Measurements from ENCODE around the gene MREG.
A peak's percentile ranks its signal among the peaks of the same experiment; 100 is the strongest.

The MREG gene

GRCh38 chr2:216039918-216040317 is 26.6 kb upstream of the MREG start:
- Histone ChIP-seq H3K27me3 (ENCODE audit: insufficient read depth, low read length, poor library complexity, severe bottlenecking) (no peaks in the 10 kb centered on the region), H3K79me2 (ENCODE audit: insufficient read depth, low read length) (no peaks in the 10 kb centered on the region), H3K36me3 (ENCODE audit: insufficient read depth, low read length) (no peaks in the 10 kb centered on the region), H3K4me3 (ENCODE audit: low read length, poor library complexity, severe bottlenecking) (no peak overlapping the region), H4K20me1 (ENCODE audit: insufficient read depth, low read length, poor library complexity, severe bottlenecking) (no peaks in the 10 kb centered on the region), H3K4me2 (ENCODE audit: low read depth, low read length, poor library complexity, severe bottlenecking) (no peak overlapping the region), H3K9ac (ENCODE audit: low read depth, low read length, poor library complexity, severe bottlenecking) (no peak overlapping the region), H3K4me1 (ENCODE audit: insufficient read depth, low read length, poor library complexity, severe bottlenecking) (no peaks in the 10 kb centered on the region), H3F3A (ENCODE audit: low read depth) (no peaks in the 10 kb centered on the region), H3K9me2 (replicated peaks; ENCODE audit: low read depth, low read length) (no peaks in the 10 kb centered on the region), H2AFZ (ENCODE audit: low read length) (no peak overlapping the region), H3K9me3 (ENCODE audit: insufficient read depth, low read depth, low read length) (no peaks in the 10 kb centered on the region)
- no peak for TF ChIP-seq CTCF (conservative IDR thresholded peaks at IDR 0.05; ENCODE audit: low read length)
- no peak for TF ChIP-seq EZH2phosphoT487 (IDR thresholded peaks at IDR 0.05; ENCODE audit: borderline replicate concordance)

- Histone ChIP-seq H3K4me3 (ENCODE audit: low read length, poor library complexity, severe bottlenecking) (no peak overlapping the region), H3K4me1 (ENCODE audit: insufficient read depth, low read length, poor library complexity, severe bottlenecking) (peaks cover 7% of the 10 kb centered on the region), H3K9ac (ENCODE audit: low read depth, low read length, poor library complexity, severe bottlenecking) (no peak overlapping the region), H3F3A (ENCODE audit: low read depth) (no peaks in the 10 kb centered on the region), H3K9me3 (ENCODE audit: insufficient read depth, low read depth, low read length) (no peaks in the 10 kb centered on the region), H3K9me2 (replicated peaks; ENCODE audit: low read depth, low read length) (no peaks in the 10 kb centered on the region), H3K4me2 (ENCODE audit: low read depth, low read length, poor library complexity, severe bottlenecking) (no peak overlapping the region), H3K27me3 (ENCODE audit: insufficient read depth, low read length, poor library complexity, severe bottlenecking) (no peaks in the 10 kb centered on the region), H4K20me1 (ENCODE audit: insufficient read depth, low read length, poor library complexity, severe bottlenecking) (no peaks in the 10 kb centered on the region), H3K79me2 (ENCODE audit: insufficient read depth, low read length) (no peaks in the 10 kb centered on the region), H2AFZ (ENCODE audit: low read length) (no peak overlapping the region), H3K36me3 (ENCODE audit: insufficient read depth, low read length) (no peaks in the 10 kb centered on the region)
- TF ChIP-seq EZH2phosphoT487 (IDR thresholded peaks at IDR 0.05; ENCODE audit: borderline replicate concordance), result no peak
- peak; percentile 96 for TF ChIP-seq CTCF (conservative IDR thresholded peaks at IDR 0.05; ENCODE audit: low read length)
These were observed 20.7 kb upstream of the MREG start for GRCh38 chr2:216034065-216034464.

- TF ChIP-seq EZH2phosphoT487 (IDR thresholded peaks at IDR 0.05; ENCODE audit: borderline replicate concordance) (no peak), CTCF (conservative IDR thresholded peaks at IDR 0.05; ENCODE audit: low read length) (no peak)
- no peak overlapping the region for H3K4me2 ChIP-seq (ENCODE audit: low read depth, low read length, poor library complexity, severe bottlenecking)
- no peaks in the 10 kb centered on the region for H3K27me3 ChIP-seq (ENCODE audit: insufficient read depth, low read length, poor library complexity, severe bottlenecking)
- H3K9me2 ChIP-seq (replicated peaks; ENCODE audit: low read depth, low read length), result no peaks in the 10 kb centered on the region
- no peaks in the 10 kb centered on the region for H3K36me3 ChIP-seq (ENCODE audit: insufficient read depth, low read length)
- no peaks in the 10 kb centered on the region for H3F3A ChIP-seq (ENCODE audit: low read depth)
- H3K4me1 ChIP-seq (ENCODE audit: insufficient read depth, low read length, poor library complexity, severe bottlenecking), result peaks cover 7% of the 10 kb centered on the region
- H3K79me2 ChIP-seq (ENCODE audit: insufficient read depth, low read length), result no peaks in the 10 kb centered on the region
- H4K20me1 ChIP-seq (ENCODE audit: insufficient read depth, low read length, poor library complexity, severe bottlenecking), result no peaks in the 10 kb centered on the region
- no peak overlapping the region for H3K4me3 ChIP-seq (ENCODE audit: low read length, poor library complexity, severe bottlenecking)
- no peak overlapping the region for H2AFZ ChIP-seq (ENCODE audit: low read length)
- no peak overlapping the region for H3K9ac ChIP-seq (ENCODE audit: low read depth, low read length, poor library complexity, severe bottlenecking)
- no peaks in the 10 kb centered on the region for H3K9me3 ChIP-seq (ENCODE audit: insufficient read depth, low read depth, low read length)
These were observed 20.1 kb upstream of the MREG start for GRCh38 chr2:216033403-216033802.
